Measurements from ENCODE around the gene XKR3.

- TF ChIP-seq POLR2A (IDR thresholded peaks at IDR 0.05; ENCODE audit: low read length) (no peak), GATA1 (IDR thresholded peaks at IDR 0.05; ENCODE audit: low read depth, low read length) (no peak)
Measured at GRCh38 chr22:16801088-16801487, 24.1 kb downstream of the XKR3 start.

Data from erythroblast (primary cell).